Choroid plexus epithelial cell (primary cell): Measurements from ENCODE around the gene TTC39B.

ENCODE experiments used
- DNase-seq: peaks from one replicate; pipeline ENCODE4 v3.0.0-alpha.2; 2010; ENCODE audit warnings: low read depth
- H3K4me3 ChIP-seq: 2 replicates; pipeline ENCODE4 v1.5.1; 2011; ENCODE audit warnings: low read depth, mild to moderate bottlenecking, control low read depth, low read length, moderate library complexity
- TF ChIP-seq, protein P1 (sequence below): conservative IDR thresholded peaks from 2 replicates; pipeline ENCODE4 v1.5.1; 2011; ENCODE audit warnings: low read depth, mild to moderate bottlenecking, control low read depth, inconsistent platforms, low read length, moderate library complexity

TTC39B gene

DNA sequence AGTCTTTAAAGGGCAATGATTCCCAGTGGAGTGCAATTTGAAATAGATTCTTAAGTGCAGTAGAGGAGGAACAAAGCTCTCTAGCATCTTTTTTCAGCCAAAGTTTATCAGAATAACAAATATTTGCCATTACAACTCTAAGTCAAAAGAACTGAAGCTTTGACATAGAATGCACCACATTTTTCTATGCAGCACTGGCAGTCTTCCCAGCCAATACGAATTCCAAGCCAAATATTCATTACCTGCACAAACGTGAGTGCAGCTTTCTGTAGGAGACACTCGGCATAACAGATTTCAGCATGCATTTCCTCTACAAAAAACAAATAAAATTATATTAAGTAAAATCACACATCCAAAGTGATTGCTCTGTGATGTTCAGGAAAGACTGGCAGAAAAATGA lies 103.4 kb downstream of the TTC39B start:
- TF ChIP-seq, protein P1, sequence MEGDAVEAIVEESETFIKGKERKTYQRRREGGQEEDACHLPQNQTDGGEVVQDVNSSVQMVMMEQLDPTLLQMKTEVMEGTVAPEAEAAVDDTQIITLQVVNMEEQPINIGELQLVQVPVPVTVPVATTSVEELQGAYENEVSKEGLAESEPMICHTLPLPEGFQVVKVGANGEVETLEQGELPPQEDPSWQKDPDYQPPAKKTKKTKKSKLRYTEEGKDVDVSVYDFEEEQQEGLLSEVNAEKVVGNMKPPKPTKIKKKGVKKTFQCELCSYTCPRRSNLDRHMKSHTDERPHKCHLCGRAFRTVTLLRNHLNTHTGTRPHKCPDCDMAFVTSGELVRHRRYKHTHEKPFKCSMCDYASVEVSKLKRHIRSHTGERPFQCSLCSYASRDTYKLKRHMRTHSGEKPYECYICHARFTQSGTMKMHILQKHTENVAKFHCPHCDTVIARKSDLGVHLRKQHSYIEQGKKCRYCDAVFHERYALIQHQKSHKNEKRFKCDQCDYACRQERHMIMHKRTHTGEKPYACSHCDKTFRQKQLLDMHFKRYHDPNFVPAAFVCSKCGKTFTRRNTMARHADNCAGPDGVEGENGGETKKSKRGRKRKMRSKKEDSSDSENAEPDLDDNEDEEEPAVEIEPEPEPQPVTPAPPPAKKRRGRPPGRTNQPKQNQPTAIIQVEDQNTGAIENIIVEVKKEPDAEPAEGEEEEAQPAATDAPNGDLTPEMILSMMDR, result no peak
- H3K4me3 ChIP-seq, result no peak overlapping the region
- no peak for DNase-seq

DNA sequence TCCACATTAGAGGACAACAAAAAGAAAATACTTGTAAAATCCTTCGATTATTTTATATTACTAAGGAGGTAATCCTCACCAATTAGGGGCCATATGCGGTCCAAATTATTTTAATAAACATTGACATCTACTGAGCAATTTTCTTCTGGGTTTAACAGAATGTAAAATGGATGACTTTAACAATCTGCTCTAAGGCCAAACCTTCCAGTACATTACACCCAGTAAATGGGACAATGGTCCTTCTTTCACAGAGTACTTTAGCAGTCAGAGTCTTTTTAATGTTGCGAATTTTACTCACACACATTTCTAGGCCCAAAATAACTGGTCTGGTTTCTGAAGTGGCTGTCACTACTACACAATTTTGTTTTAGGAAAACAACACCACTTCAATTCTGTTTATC lies 106.9 kb downstream of the TTC39B start:
- DNase-seq, result no peak
- TF ChIP-seq, protein P1, result no peak
- H3K4me3 ChIP-seq, result no peak overlapping the region

DNA sequence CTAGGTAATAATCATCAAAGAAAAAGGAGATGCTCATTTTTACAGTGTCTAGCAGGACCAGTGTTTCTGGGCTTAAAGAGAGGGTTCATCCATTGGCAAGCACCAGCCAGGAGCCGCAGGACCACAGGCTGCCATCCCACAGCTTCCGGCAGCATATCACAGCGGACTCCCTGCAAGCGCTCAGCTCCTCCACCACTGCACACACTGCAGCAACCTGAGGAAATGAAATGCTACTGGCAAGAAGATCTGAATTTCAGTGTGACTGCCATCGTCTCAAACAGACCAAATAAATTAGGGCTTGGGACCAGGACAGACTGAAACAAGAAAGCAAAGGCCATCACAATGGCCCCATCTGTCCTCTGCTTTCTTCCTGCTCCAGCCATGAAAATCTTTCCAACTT lies 114.2 kb downstream of the TTC39B start:
- DNase-seq, result no peak
- TF ChIP-seq, protein P1, result no peak
- no peak overlapping the region for H3K4me3 ChIP-seq

DNA sequence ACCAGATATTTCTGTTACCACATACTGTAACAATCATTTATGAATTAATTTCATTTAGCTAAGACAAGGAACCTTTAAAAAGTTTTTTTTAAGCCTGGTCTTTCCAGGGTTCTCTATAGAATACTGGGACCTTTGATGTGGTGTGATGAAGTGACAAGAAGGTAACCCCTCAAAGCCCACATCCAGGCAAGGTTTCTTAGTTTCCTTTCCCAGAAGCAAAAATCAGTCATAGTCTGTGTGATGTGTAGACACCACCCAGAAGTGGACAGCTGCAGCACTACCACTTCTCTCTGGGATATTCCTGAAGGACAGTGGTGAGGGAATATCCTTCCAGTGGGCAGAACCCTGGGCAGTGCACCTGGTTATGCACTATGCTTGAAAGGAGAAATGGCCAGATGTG lies 115.6 kb downstream of the TTC39B start:
- H3K4me3 ChIP-seq, result no peak overlapping the region
- TF ChIP-seq, protein P1, result no peak
- DNase-seq, result no peak

DNA sequence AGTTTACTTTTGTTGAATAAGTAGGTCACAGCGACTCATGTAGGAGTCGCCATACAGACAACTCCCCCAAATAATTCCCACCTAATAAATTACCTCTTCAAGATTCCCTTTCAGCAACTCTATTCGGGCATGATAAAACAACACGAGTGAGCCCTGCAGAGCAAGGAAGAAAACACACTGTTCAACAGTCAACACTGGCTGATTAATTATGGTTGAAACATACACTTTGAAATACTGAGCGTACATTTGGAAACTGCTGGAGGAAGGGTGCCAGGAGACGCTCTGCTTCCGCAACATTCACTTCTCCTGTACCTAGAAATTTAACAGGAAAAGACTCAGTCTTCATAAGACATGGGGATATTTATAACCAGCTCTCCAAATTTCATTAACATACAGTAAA lies 117.5 kb downstream of the TTC39B start:
- DNase-seq, result no peak
- TF ChIP-seq, protein P1, result no peak
- H3K4me3 ChIP-seq, result no peak overlapping the region

DNA sequence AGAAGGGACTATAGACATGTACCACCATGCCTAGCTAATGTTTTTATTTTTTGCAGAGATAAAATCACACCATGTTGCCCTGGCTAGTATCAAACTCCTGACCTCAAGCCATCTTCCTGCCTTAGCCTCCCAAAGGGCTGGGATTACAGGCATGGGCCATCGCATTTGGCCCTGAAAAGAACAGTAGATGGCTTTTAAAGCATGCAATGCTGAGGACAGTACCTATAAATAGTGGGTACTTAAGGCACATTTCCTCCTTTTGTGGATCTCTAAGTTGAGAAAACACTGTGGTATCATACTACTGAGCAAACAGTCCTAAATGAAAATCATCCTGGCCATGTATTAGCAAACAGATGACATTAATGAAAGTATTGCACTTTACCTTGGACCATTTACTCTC lies 119.4 kb downstream of the TTC39B start:
- TF ChIP-seq, protein P1, result no peak
- DNase-seq, result no peak
- no peak overlapping the region for H3K4me3 ChIP-seq

DNA sequence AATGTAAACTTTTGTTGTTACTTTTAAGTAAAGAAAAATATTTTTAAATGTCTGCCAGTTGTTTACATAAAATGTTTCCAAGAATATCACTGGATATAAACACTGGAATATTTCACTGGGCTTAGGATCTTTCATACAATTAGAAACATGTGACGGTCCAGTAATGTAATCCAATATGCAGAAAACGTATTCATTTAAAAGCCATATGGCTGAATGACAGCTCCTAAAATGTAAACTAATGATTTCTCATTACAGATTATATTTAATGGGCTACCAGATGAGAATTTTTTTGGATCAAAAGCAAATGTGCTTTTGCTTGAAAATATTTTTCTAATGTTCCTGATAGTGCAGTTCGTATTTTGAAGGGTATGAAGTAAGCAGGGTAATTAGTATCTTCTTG lies 124.3 kb downstream of the TTC39B start:
- TF ChIP-seq, protein P1, result no peak
- no peak for DNase-seq
- no peak overlapping the region for H3K4me3 ChIP-seq
